ENCODE results near the gene PIP5K1C. TPM values are rescaled to one million over a fixed set of nuclear protein-coding genes. Genes with fewer than 3 reads are reported as not detected.

Gene PIP5K1C
- total RNA-seq, 1 donor from 2014 or later, result 6.3 TPM

- Histone ChIP-seq H3K9ac (ENCODE audit: low read depth in 1 of 3, low read length in 3 of 3) (no peak overlapping the region), H3K27me3 (ENCODE audit: control insufficient read depth in 3 of 3, insufficient read depth in 3 of 3, low read length in 3 of 3) (no peaks in the 10 kb centered on the region), H3K4me1 (ENCODE audit: control insufficient read depth in 3 of 3, insufficient read depth in 3 of 3, low read length in 3 of 3) (peaks cover 8 to 11% (median 10%) of the 10 kb centered on the region in 3 donors), H3K4me3 (ENCODE audit: low read length in 3 of 3) (no peak overlapping the region), H3K36me3 (ENCODE audit: control insufficient read depth in 3 of 3, insufficient read depth in 3 of 3, low read length in 3 of 3) (peaks cover 19 to 20% (median 19%) of the 10 kb centered on the region in 3 donors), H3K27ac (ENCODE audit: low read depth, low read length) (no peak overlapping the region), H3K9me3 (ENCODE audit: control insufficient read depth in 3 of 3, low read length in 3 of 3) (no peaks in the 10 kb centered on the region)
Observed at GRCh38 chr19:3619631-3620012, 80.6 kb downstream of the PIP5K1C start.

GRCh38 chr19:3618811-3619630 is 81.2 kb downstream of the PIP5K1C start:
- Histone ChIP-seq H3K36me3 (ENCODE audit: control insufficient read depth in 3 of 3, insufficient read depth in 3 of 3, low read length in 3 of 3) (peaks cover 19 to 21% (median 20%) of the 10 kb centered on the region in 3 donors), H3K27ac (ENCODE audit: low read depth, low read length) (no peak overlapping the region), H3K4me1 (ENCODE audit: control insufficient read depth in 3 of 3, insufficient read depth in 3 of 3, low read length in 3 of 3) (peaks cover 4 to 6% (median 5%) of the 10 kb centered on the region in 3 donors), H3K27me3 (ENCODE audit: control insufficient read depth in 3 of 3, insufficient read depth in 3 of 3, low read length in 3 of 3) (no peaks in the 10 kb centered on the region), H3K9ac (ENCODE audit: low read depth in 1 of 3, low read length in 3 of 3) (no peak overlapping the region), H3K4me3 (ENCODE audit: low read length in 3 of 3) (no peak overlapping the region), H3K9me3 (ENCODE audit: control insufficient read depth in 3 of 3, low read length in 3 of 3) (no peaks in the 10 kb centered on the region)

GRCh38 chr19:3618144-3618810 is 82.0 kb downstream of the PIP5K1C start:
- H3K9ac ChIP-seq (ENCODE audit: low read depth in 1 of 3, low read length in 3 of 3), result peak overlapping the region in 1 of 3 donors; percentile 60
- peak overlapping the region in 1 of 3 donors; percentile 52 for H3K4me3 ChIP-seq (ENCODE audit: low read length in 3 of 3)
- peaks cover 18 to 25% (median 24%) of the 10 kb centered on the region in 3 donors for H3K36me3 ChIP-seq (ENCODE audit: control insufficient read depth in 3 of 3, insufficient read depth in 3 of 3, low read length in 3 of 3)
- H3K27ac ChIP-seq (ENCODE audit: low read depth, low read length), result no peak overlapping the region
- no peaks in the 10 kb centered on the region for H3K9me3 ChIP-seq (ENCODE audit: control insufficient read depth in 3 of 3, low read length in 3 of 3)
- no peaks in the 10 kb centered on the region for H3K27me3 ChIP-seq (ENCODE audit: control insufficient read depth in 3 of 3, insufficient read depth in 3 of 3, low read length in 3 of 3)
- peaks cover 4 to 6% (median 5%) of the 10 kb centered on the region in 3 donors for H3K4me1 ChIP-seq (ENCODE audit: control insufficient read depth in 3 of 3, insufficient read depth in 3 of 3, low read length in 3 of 3)

GRCh38 chr19:3617463-3617862 is 82.8 kb downstream of the PIP5K1C start:
- H3K36me3 ChIP-seq (ENCODE audit: control insufficient read depth in 3 of 3, insufficient read depth in 3 of 3, low read length in 3 of 3), result peaks cover 16 to 25% (median 23%) of the 10 kb centered on the region in 3 donors
- no peaks in the 10 kb centered on the region for H3K27me3 ChIP-seq (ENCODE audit: control insufficient read depth in 3 of 3, insufficient read depth in 3 of 3, low read length in 3 of 3)
- peak overlapping the region in 1 of 3 donors; percentile 25 for H3K9ac ChIP-seq (ENCODE audit: low read depth in 1 of 3, low read length in 3 of 3)
- H3K4me1 ChIP-seq (ENCODE audit: control insufficient read depth in 3 of 3, insufficient read depth in 3 of 3, low read length in 3 of 3), result peaks cover 4 to 6% (median 5%) of the 10 kb centered on the region in 3 donors
- peak overlapping the region in 1 of 3 donors; percentile 48 for H3K4me3 ChIP-seq (ENCODE audit: low read length in 3 of 3)
- no peak overlapping the region for H3K27ac ChIP-seq (ENCODE audit: low read depth, low read length)
- H3K9me3 ChIP-seq (ENCODE audit: control insufficient read depth in 3 of 3, low read length in 3 of 3), result no peaks in the 10 kb centered on the region

GRCh38 chr19:3615524-3616135 is 84.6 kb downstream of the PIP5K1C start:
- Histone ChIP-seq H3K36me3 (ENCODE audit: control insufficient read depth in 3 of 3, insufficient read depth in 3 of 3, low read length in 3 of 3) (peaks cover 22 to 35% (median 29%) of the 10 kb centered on the region in 3 donors), H3K9me3 (ENCODE audit: control insufficient read depth in 3 of 3, low read length in 3 of 3) (no peaks in the 10 kb centered on the region), H3K4me3 (ENCODE audit: low read length in 3 of 3) (no peak overlapping the region), H3K9ac (ENCODE audit: low read depth in 1 of 3, low read length in 3 of 3) (no peak overlapping the region), H3K27me3 (ENCODE audit: control insufficient read depth in 3 of 3, insufficient read depth in 3 of 3, low read length in 3 of 3) (no peaks in the 10 kb centered on the region), H3K27ac (ENCODE audit: low read depth, low read length) (no peak overlapping the region), H3K4me1 (ENCODE audit: control insufficient read depth in 3 of 3, insufficient read depth in 3 of 3, low read length in 3 of 3) (peaks cover 4 to 6% (median 5%) of the 10 kb centered on the region in 3 donors)

GRCh38 chr19:3614858-3615505 is 85.3 kb downstream of the PIP5K1C start:
- Histone ChIP-seq H3K27ac (ENCODE audit: low read depth, low read length) (no peak overlapping the region), H3K9me3 (ENCODE audit: control insufficient read depth in 3 of 3, low read length in 3 of 3) (no peaks in the 10 kb centered on the region), H3K9ac (ENCODE audit: low read depth in 1 of 3, low read length in 3 of 3) (no peak overlapping the region), H3K27me3 (ENCODE audit: control insufficient read depth in 3 of 3, insufficient read depth in 3 of 3, low read length in 3 of 3) (no peaks in the 10 kb centered on the region), H3K4me1 (ENCODE audit: control insufficient read depth in 3 of 3, insufficient read depth in 3 of 3, low read length in 3 of 3) (peaks cover 4 to 10% (median 5%) of the 10 kb centered on the region in 3 donors), H3K36me3 (ENCODE audit: control insufficient read depth in 3 of 3, insufficient read depth in 3 of 3, low read length in 3 of 3) (peaks cover 18 to 35% (median 29%) of the 10 kb centered on the region in 3 donors), H3K4me3 (ENCODE audit: low read length in 3 of 3) (no peak overlapping the region)

- Histone ChIP-seq H3K4me1 (ENCODE audit: control insufficient read depth in 3 of 3, insufficient read depth in 3 of 3, low read length in 3 of 3) (peaks cover 4 to 13% (median 9%) of the 10 kb centered on the region in 3 donors), H3K27me3 (ENCODE audit: control insufficient read depth in 3 of 3, insufficient read depth in 3 of 3, low read length in 3 of 3) (no peaks in the 10 kb centered on the region), H3K27ac (ENCODE audit: low read depth, low read length) (no peak overlapping the region), H3K9ac (ENCODE audit: low read depth in 1 of 3, low read length in 3 of 3) (no peak overlapping the region), H3K4me3 (ENCODE audit: low read length in 3 of 3) (no peak overlapping the region), H3K9me3 (ENCODE audit: control insufficient read depth in 3 of 3, low read length in 3 of 3) (no peaks in the 10 kb centered on the region), H3K36me3 (ENCODE audit: control insufficient read depth in 3 of 3, insufficient read depth in 3 of 3, low read length in 3 of 3) (peaks cover 18 to 35% (median 27%) of the 10 kb centered on the region in 3 donors)
Observed at GRCh38 chr19:3613818-3614661, 86.2 kb downstream of the PIP5K1C start.

GRCh38 chr19:3612901-3613741 is 87.1 kb downstream of the PIP5K1C start:
- Histone ChIP-seq H3K36me3 (ENCODE audit: control insufficient read depth in 3 of 3, insufficient read depth in 3 of 3, low read length in 3 of 3) (peaks cover 18 to 33% (median 26%) of the 10 kb centered on the region in 3 donors), H3K4me3 (ENCODE audit: low read length in 3 of 3) (no peak overlapping the region), H3K9me3 (ENCODE audit: control insufficient read depth in 3 of 3, low read length in 3 of 3) (no peaks in the 10 kb centered on the region), H3K9ac (ENCODE audit: low read depth in 1 of 3, low read length in 3 of 3) (no peak overlapping the region), H3K27ac (ENCODE audit: low read depth, low read length) (no peak overlapping the region), H3K27me3 (ENCODE audit: control insufficient read depth in 3 of 3, insufficient read depth in 3 of 3, low read length in 3 of 3) (peaks cover 0 to 3% (median 0%) of the 10 kb centered on the region in 3 donors), H3K4me1 (ENCODE audit: control insufficient read depth in 3 of 3, insufficient read depth in 3 of 3, low read length in 3 of 3) (peaks cover 4 to 16% (median 10%) of the 10 kb centered on the region in 3 donors)

Data from skeletal muscle tissue (tissue), 4 donors.